ENCODE results near the gene LILRA5.
"Not testable (repeated sequence)": the region's sequence is repeated elsewhere in the genome, so short reads cannot be mapped to it uniquely, and the experiment has no call there.

GRCh38 chr19:54359149-54359820 lies 46.3 kb upstream of the LILRA5 start:
- not testable (repeated sequence) for TF ChIP-seq CTCF (IDR thresholded peaks at IDR 0.05; ENCODE audit: poor library complexity, severe bottlenecking); POLR2AphosphoS5 (IDR thresholded peaks at IDR 0.05); EP300 (conservative IDR thresholded peaks at IDR 0.05; ENCODE audit: poor library complexity, severe bottlenecking); REST (IDR thresholded peaks at IDR 0.05; ENCODE audit: borderline replicate concordance); EZH2 (IDR thresholded peaks at IDR 0.05; ENCODE audit: borderline replicate concordance, insufficient read depth, low read length, poor library complexity, severe bottlenecking); RAD21 (conservative IDR thresholded peaks at IDR 0.05); MXI1 (conservative IDR thresholded peaks at IDR 0.05; ENCODE audit: poor library complexity, severe bottlenecking); TAF1 (IDR thresholded peaks at IDR 0.05; ENCODE audit: low read depth); SMC3 (conservative IDR thresholded peaks at IDR 0.05; ENCODE audit: poor library complexity)
